Stimulated activated CD8-positive, alpha-beta memory T cell treated with anti-CD3 and anti-CD28 coated beads, Interleukin-12 subunit alpha, Interleukin-12 subunit beta, amount 100 ng/mL, for 1 hour (primary cell): ENCODE results near the gene TRPM3.

ENCODE experiments used
- DNase-seq: peaks from one replicate; pipeline ENCODE4 v3.0.0-alpha.2; 2020; ENCODE audit warnings: low read depth

TRPM3 gene

DNA sequence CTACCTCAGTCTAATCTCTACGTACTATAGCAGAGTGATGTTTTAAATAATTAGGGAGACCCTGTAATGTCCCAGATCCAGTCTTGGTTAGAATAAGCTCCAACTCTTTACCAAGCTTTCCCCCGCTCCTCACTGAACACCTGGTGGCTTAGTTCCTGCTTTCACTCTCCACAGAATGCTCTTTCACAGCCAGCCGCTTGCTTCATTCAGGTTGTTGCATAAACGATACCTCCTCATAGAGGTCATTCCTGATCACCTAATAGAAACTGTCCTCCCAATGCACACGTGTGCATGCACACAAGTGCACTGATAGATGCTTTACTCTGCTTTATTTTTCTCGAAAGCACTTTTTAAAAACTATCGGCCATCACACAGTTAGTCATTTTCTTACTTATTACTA is 298.1 kb downstream of the TRPM3 start:
- DNase-seq, result no peak

DNA sequence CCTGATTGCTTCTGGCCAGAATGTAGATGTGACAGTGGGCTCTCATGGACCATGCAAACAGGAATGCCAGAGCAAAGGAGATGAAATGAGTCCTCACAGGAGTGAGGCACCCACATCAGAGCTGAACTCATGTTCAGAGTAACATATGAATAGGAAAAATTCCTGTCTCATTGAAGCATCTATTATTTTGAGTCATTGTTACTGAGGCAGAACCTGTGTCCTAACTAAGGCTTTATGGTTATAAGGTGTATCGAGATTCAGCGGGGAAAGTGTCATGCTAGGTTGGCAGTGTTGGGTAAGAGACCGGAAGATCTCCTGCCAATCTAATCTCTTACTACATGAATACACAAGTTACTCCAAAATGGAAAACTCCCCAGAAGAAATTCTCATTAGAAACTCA is 304.1 kb downstream of the TRPM3 start:
- no peak for DNase-seq

DNA sequence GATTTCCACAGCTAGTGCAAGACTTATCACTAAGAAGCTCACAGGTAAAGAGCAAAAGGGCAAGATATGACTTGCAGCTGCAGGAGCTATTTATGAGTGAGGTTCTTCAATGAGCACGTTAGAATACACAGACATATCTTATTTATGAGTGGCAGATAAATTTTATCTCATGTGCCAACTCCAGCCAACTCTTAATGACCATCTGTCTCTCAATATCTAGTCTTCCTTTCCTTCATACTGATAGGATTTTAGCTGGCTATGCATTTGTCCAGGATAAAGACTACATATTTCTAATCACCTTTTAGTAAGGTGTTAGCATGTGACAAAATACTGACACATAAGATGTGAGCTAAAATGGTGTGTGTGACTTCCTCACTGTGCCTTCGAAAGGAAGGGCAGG is 304.5 kb downstream of the TRPM3 start:
- DNase-seq, result no peak

- DNase-seq, result no peak
Observed at GRCh38 chr9:70816316-70816715, 305.1 kb downstream of the TRPM3 start.

DNA sequence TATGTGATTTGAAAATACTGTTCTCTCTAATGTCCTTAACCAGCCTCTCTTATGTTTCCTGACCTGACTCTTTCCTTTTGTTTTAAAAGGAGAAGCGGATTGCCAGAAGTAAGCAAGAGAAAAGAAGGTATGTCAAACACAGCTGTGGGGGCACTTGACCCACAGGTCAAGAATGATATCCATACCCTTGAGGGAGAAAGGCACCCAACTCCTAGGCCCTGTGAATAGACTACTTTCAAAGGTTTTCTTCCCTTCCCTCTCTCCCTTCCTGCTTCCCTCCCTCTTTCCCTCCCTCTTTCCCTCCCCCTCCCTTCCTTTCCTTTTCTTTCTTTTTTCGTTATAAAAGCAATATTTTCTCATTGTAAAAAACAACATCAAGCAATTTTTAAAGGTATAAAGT is 306.8 kb downstream of the TRPM3 start:
- no peak for DNase-seq

- no peak for DNase-seq
Observed at GRCh38 chr9:70813141-70813540, 308.3 kb downstream of the TRPM3 start.

DNA sequence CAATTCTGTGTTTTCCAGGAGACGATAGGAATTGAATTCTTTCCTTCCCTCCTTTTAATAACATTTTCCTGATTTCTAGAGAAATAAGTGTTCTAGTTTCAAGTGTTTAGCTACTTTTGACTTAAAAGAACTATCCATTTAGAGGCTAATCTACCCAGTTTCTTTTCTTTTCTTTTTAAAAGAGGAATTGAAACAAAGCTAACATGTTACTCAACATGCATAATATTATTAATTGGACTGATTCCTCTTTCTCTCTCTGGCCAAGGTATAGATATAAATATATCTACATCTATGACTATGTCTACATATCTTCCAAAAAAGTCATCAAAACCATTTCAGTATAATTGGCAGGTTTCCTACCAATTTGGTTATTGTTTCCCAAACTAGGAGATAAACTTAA is 309.8 kb downstream of the TRPM3 start:
- no peak for DNase-seq

GRCh38 chr9:70806875-70807274 is 314.5 kb downstream of the TRPM3 start:
- no peak for DNase-seq

DNA sequence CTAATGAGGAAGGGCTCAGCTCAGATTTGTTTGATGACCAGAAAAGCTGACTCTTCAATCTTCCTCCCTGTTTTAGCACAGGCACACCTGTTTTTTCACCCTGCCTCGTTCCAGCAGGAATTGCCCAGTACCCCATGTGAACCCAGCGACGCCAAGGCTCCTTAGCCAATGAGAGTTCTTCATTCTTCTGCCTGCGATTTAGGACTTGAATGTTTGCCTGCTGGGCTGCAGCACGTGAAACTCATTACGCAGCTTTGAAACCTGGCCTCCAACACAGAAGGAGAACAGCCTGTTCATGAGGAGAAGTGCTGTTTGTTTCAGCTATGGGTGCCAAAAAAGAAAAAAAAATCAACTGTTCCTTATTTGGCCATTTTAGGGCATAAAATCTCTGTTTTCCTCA is 315.5 kb downstream of the TRPM3 start:
- no peak for DNase-seq

DNA sequence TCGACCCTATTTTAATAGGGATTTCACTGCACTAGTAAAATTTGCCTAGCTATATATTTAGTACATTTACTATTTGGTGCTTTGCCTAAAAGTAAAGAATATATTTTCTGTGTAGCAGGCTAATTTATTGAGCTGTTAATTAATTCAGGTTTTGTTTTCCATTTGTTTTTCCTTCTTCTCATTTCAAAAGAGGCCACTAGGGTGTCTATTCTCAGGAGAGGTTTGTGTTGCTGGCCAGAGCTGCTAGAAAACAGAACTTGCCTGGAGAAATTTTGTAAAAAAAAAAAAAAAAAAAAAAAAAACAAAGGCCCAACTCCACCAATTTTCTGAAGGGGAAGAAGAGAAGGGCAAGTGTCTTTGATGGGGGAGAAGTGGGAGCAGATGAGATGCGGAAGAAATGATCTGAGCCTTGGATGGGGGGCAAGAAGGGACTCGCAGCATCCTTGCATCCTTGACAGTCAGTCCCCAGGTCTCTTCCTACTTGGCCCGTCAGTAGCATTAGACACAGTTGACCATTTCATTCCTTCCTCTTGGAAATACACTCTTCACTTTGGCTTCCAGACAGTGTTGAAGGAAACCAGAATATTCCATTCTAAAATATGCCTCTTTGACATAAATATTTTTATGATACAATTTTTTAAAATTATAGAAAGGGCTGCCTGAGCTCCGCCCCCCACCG is 318.5 kb downstream of the TRPM3 start:
- no peak for DNase-seq

- DNase-seq, result no peak
Observed at GRCh38 chr9:70802206-70802605, 319.2 kb downstream of the TRPM3 start.

GRCh38 chr9:70801181-70801829 is 320.1 kb downstream of the TRPM3 start:
- DNase-seq, result no peak

DNA sequence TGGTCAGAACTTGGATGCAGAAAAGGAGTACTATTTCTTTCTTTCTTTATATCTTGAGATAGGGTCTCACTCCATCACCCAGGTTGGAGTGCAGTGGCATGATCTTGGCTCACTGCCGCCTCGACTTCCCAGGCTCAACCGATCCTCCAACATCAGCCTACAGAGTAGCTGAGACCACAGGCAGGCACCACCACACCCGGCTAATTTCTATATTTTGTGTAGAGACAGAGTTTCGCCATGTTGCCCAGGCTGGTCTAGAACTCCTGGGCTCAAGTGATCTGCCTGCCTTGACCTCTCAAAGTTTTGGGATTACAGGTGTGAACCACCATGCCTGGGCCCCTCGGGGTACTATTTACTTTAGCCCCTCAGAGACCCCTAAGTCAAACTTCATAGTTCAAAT is 323.4 kb downstream of the TRPM3 start:
- no peak for DNase-seq

DNA sequence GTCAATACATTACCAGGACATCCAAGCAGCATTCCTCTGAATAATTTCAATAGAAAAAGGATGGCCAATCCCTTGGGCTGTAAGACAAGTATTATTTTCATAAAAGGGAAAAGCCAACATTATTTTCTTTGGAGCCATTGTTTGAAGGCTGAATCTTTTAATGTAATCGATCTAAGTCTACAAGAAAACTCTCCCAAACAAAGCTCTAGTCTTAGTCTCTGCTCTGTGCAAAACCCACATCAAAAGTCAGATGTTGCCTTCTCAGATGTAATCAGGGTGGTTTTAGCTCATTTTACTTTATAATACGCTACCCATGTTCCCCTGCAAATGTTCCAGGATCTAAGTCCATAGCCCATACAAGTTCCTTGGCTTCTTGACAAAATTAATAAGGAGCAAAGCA is 325.6 kb downstream of the TRPM3 start:
- no peak for DNase-seq

DNA sequence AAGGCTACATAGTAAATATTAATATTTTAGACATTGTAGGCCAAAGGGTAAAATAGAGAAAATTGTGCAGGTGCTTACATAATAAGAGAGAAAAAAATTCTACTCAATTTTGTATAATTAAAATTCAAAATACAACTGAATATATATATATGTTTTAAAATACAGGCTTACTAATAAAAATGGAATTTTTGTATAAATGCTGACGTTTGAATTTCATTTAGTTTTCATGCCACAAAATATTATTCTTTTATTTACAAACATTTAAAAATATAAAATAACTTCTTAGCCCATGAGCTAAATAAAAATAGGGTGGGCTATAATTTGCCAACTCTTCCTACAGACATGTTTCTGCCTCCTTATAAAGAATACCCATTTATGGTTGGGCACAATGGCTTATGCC is 328.6 kb downstream of the TRPM3 start:
- no peak for DNase-seq

DNA sequence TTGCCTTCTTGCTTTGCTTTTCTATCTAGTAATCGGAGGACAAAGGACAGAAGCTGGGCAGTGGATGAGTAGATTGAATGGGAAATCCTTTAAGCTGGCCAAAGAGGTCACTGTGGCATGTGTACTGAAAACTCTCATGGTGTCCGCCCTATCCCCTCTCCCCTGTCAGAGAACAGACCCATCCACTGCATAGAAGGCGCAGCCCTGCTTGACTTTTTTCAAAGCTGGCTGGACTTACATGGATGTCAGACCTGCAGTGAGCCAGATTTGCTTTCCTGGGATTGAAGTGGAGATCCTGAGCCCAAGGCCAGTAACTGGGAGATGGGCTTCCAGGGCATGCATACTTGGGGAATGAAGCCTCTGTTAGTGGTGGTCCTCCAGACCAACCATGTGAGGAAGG is 329.5 kb downstream of the TRPM3 start:
- DNase-seq, result no peak

DNA sequence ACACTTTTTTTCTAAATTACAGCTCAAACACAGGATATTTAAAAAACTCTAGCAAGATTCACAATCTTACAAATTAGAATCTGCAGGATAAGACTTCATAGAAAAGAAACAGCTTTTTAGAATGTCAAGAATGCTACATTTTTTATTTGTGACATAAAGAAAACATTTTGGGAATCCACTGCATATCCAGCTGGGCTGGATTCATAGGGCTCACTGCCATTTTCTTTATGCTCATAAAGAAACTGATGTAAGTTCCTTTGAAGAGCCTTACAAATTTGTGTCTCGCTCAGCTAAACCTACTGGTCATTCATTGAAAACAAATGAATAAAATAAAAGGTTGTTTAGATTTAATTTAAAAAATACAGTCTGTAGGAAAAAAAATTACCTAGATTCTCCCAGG is 332.3 kb downstream of the TRPM3 start:
- DNase-seq, result no peak

DNA sequence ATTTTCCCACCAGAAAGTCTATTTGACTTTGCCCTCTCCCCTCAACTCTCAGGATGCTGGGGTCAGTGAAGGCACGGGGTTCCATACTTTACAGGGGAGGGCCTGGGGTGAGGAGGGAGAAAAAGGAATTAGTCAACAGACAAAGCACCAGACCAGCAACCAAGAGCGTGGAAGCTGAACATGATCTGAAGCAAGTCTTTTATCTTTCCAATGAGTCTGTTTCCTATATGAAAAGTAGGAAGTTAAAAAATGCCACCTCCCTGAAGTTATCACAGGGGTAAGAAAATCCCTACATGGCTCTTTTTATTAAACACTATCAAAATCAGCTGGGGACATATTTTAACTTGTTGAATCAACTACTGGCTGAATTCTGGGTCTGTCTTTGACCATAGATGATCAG is 337.0 kb downstream of the TRPM3 start:
- DNase-seq, result no peak

DNA sequence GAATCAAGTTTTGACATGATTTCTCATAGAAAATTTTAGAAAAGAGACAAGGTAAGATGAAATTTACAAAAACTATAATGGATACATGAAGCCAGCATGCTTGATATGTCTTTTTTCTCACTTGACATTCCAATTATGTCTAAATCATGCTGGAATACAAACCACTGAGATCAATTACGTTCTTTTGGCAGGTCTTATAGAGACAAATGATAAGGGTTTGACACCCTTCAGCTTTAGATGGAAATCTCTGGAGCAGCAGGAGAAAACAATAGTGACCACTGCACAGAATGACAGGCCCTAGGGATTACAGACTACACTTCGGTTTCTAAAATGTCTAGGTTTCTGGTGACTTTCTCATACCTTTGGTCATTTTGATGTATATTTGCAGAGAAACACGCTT is 342.9 kb downstream of the TRPM3 start:
- DNase-seq, result no peak

DNA sequence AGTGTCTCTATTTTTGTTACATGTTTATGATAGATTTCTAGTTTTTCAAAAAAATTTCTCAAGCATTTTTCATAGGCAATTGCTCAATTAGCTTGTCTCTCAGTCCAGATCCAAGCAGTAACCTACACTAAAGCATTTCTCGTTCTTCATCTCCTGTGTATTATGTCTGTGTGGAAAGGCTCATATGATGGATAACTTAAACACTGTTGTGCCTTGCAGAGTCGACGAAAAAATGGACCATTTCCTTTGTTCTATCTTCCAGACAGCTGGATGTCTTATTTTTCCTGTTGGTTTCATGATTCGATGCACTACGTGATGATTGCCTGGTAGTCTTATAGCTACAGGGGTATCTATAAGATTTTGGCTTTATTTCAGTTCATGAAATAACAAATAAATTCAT is 347.8 kb downstream of the TRPM3 start:
- DNase-seq, result no peak

DNA sequence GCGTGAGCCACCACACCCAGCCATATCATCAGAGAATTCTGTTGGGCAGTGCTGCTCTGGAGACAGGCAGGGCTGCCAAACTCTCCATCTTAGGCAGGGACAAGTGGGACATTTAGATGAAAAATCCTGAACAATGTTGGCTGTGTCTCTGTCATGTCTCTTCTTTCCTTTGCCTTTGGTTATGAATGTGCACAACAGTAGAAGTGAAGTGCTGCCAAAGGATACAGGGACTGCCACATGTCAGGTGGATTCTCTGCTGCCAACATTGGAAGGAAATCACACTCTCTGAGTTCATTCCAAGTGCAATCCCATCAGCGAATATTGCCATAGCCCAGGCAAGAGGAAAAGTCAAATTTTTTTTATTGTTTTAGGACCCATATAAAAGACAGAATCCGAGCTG is 348.8 kb downstream of the TRPM3 start:
- no peak for DNase-seq

DNA sequence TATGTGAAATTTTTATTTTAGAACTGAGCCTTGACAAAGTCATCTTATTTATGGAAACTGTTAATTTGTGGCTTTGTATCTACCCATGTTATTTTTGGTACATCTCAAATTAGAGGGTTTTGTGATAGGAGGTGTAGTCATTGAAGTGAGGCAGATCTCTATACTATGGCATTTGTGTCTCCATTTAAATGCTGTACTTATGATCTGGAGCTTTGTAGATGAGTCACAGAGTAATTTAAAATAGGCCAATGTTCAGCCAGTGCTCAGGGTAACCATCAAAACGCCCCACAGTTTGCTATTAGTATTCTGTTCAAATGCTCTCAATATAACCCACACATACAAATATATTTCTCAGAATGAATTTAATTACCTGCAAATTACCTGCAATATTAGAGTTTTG is 355.5 kb downstream of the TRPM3 start:
- no peak for DNase-seq

DNA sequence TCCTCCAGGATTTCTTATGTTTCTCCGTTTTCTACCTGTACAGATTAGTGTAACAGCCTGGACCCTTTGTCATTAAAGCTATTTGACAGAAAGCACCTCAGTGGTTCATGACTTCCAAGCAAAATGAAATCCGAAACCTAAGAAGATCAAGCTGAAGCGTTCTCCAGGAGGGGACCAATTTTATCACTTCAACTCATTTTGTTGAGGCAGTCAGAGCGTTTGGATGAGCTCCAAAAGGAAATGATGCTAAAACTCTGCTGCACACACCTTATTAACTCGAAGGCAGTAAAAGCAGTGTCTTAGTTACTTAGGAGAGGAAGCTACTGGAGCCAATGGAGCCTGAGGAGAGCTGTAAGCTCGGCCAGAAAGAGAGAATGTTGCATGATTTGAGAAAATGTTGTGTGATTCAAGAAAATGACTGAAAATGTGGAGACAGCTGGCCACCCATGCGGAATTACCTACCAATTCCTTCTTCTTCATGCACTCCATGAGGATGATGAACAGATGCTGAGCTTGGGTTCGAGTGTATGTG is 360.2 kb downstream of the TRPM3 start:
- no peak for DNase-seq

DNA sequence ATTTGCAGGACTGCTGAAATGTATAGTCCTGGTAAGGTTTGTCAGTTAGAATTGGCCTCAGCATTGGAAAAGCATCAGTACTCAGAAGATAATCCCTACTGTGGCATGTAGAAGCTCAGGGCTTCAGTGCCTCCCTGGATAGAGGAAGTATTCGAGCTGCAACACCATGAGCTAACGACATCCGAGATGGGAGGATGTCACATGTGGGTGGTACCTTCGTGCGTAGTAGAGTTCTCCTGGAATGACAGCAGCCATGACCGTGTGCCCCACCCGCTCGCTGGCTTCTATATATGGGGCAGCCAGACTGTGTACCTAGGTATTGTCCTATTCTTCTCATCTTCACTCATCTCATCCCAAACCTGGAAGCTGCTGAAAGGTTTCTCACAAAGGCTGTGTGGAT is 361.2 kb downstream of the TRPM3 start:
- no peak for DNase-seq
